WTC11 (cell line): ENCODE data around the gene SLC8A1.

Experiments
- ATF2 ChIP-seq: sonication (generic); formaldehyde crosslinking; IDR thresholded peaks from 2 replicates; pipeline ENCODE4 v1.8.1; 2022; ENCODE audit warnings: low read depth, missing genetic modification reagents, borderline replicate concordance
- CREB1 ChIP-seq: sonication (generic); formaldehyde crosslinking; IDR thresholded peaks from 2 replicates; pipeline ENCODE4 v1.8.0; 2023; ENCODE audit warnings: mild to moderate bottlenecking, missing genetic modification reagents
- CTCF ChIP-seq: fragments of 200-600 bp; IDR thresholded peaks from 2 replicates; pipeline ENCODE4 v1.8.0; 2022; ENCODE audit warnings: antibody characterized with exemption
- MYBL2 ChIP-seq: sonication (generic); formaldehyde crosslinking; IDR thresholded peaks from 2 replicates; pipeline ENCODE4 v1.8.1; 2023; ENCODE audit warnings: mild to moderate bottlenecking, moderate library complexity, missing genetic modification reagents
- USF2 ChIP-seq: sonication (generic); formaldehyde crosslinking; IDR thresholded peaks from 2 replicates; pipeline ENCODE4 v1.8.1; 2023; ENCODE audit warnings: mild to moderate bottlenecking, missing genetic modification reagents, moderate library complexity
- ZNF281 ChIP-seq: sonication (generic); formaldehyde crosslinking; IDR thresholded peaks from 2 replicates; pipeline ENCODE4 v1.8.0; 2023; ENCODE audit warnings: mild to moderate bottlenecking, missing genetic modification reagents

- TF ChIP-seq CTCF (peak; percentile 16; the same call in 1 of the 2 replicates), ZNF281 (CRISPR knock-in tag) (no peak), ATF2 (CRISPR knock-in tag) (no peak), CREB1 (CRISPR knock-in tag) (no peak), USF2 (CRISPR knock-in tag) (no peak), MYBL2 (no peak)
Measured at GRCh38 chr2:40488101-40488601, 36.3 kb upstream of the SLC8A1 start.
